ENCODE results near the gene MMRN2.

- TF ChIP-seq CTCF (IDR thresholded peaks at IDR 0.05) (no peak), POLR2AphosphoS5 (IDR thresholded peaks at IDR 0.05) (no peak), POLR2A (IDR thresholded peaks at IDR 0.05) (no peak)
Observed at GRCh38 chr10:86963341-86963919, 6.0 kb upstream of the MMRN2 start.
